Osteocyte (in vitro differentiated cells): ENCODE data around the gene COX11. TPM values are rescaled to one million over a fixed set of nuclear protein-coding genes. Genes with fewer than 3 reads are reported as not detected.

Source experiments
- DNase-seq: peaks from one replicate; pipeline ENCODE4 v3.0.0; 2021; ENCODE audit warnings: mixed read lengths; ENCODE audit not compliant: unreplicated experiment; ENCODE audit errors: extremely low spot score
- H3K27ac Mint-ChIP-seq: one replicate; pipeline ENCODE4 v1.8.0; 2021; ENCODE audit warnings: mild to moderate bottlenecking, mixed read lengths; ENCODE audit not compliant: unreplicated experiment
- H3K27me3 Mint-ChIP-seq: one replicate; pipeline ENCODE4 v1.8.0; 2021; ENCODE audit warnings: mixed read lengths; ENCODE audit not compliant: unreplicated experiment
- H3K36me3 Mint-ChIP-seq: one replicate; pipeline ENCODE4 v1.8.0; 2021; ENCODE audit warnings: mixed read lengths; ENCODE audit not compliant: unreplicated experiment
- H3K4me1 Mint-ChIP-seq: one replicate; pipeline ENCODE4 v1.8.0; 2021; ENCODE audit warnings: mixed read lengths; ENCODE audit not compliant: unreplicated experiment
- H3K4me3 Mint-ChIP-seq: one replicate; pipeline ENCODE4 v1.8.0; 2021; ENCODE audit warnings: mild to moderate bottlenecking, moderate library complexity, mixed read lengths; ENCODE audit not compliant: unreplicated experiment
- H3K9me3 Mint-ChIP-seq: one replicate; pipeline ENCODE4 v1.8.0; 2021; ENCODE audit warnings: mixed read lengths; ENCODE audit not compliant: unreplicated experiment
- CTCF ChIP-seq: fragments of 200-600 bp; sonication (generic); IDR thresholded peaks from 2 replicates; pipeline ENCODE4 v1.5.0; 2021; ENCODE audit warnings: antibody characterized with exemption, mild to moderate bottlenecking, moderate library complexity
- total RNA-seq: library from RNA; stranded (reverse); gene quantifications from 2 replicates; pipeline ENCODE4 v1.2.1, GENCODE V29; 2021

The COX11 gene
- total RNA-seq, 1 donor from 2014 or later: 57.8 TPM

DNA sequence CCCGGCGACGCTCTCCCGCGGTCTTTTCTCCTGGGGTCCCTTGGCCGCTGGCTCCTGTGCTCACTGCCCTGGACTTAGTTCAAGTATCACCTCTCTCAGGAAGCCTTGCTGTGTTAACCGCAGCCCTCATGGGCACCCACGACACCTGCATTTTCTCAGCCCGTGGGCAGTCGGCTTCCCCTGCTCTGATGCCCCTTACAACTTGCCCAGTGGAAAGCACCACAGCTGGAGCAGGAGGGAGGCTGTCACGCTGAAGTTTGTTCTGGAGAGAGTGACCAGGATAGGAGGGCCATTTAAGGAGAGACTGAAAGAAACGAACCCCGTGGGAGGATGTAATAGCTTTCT lies 506 bp upstream of the COX11 start:
- H3K9me3 Mint-ChIP-seq: no peaks in the 10 kb centered on the region
- H3K27me3 Mint-ChIP-seq: no peaks in the 10 kb centered on the region
- no peak overlapping the region for H3K27ac Mint-ChIP-seq
- H3K36me3 Mint-ChIP-seq: peaks cover 5% of the 10 kb centered on the region
- H3K4me3 Mint-ChIP-seq: no peak overlapping the region
- DNase-seq: no peak
- peaks cover 21% of the 10 kb centered on the region for H3K4me1 Mint-ChIP-seq
- TF ChIP-seq CTCF: no peak

GRCh38 chr17:54967621-54968261 lies 713 bp downstream of the COX11 start:
- H3K4me3 Mint-ChIP-seq: no peak overlapping the region
- TF ChIP-seq CTCF: no peak
- no peak overlapping the region for H3K27ac Mint-ChIP-seq
- H3K9me3 Mint-ChIP-seq: no peaks in the 10 kb centered on the region
- no peak for DNase-seq
- peaks cover 13% of the 10 kb centered on the region for H3K36me3 Mint-ChIP-seq
- H3K27me3 Mint-ChIP-seq: no peaks in the 10 kb centered on the region
- peaks cover 21% of the 10 kb centered on the region for H3K4me1 Mint-ChIP-seq

DNA sequence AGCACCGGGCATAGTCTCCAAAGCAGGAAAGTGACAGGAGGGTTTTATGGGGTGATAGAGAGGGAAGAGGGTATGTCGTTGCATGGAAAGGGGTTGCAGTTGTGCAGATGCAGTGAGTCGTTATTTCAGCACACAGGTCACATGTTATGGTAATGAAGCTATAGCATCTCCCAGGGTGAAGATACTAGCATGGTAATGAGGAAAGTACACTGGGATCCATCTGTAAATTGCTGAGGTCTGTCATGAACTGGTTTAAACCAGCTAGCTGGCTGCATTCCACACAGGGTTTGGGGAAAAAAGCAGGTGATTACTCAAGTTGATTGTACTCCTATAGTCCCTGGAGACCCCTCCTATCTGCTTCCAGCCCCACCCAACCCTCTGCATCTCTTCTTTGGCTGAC lies 11.7 kb downstream of the COX11 start:
- Mint-ChIP-seq H3K4me3 (no peak overlapping the region), H3K27me3 (no peaks in the 10 kb centered on the region), H3K4me1 (no peaks in the 10 kb centered on the region), H3K36me3 (peaks cover 41% of the 10 kb centered on the region), H3K27ac (no peak overlapping the region), H3K9me3 (no peaks in the 10 kb centered on the region)
- no peak for DNase-seq
- no peak for TF ChIP-seq CTCF

- Mint-ChIP-seq H3K4me1 (peaks cover 5% of the 10 kb centered on the region), H3K27ac (no peak overlapping the region), H3K36me3 (peaks cover 37% of the 10 kb centered on the region), H3K9me3 (no peaks in the 10 kb centered on the region), H3K4me3 (no peak overlapping the region), H3K27me3 (no peaks in the 10 kb centered on the region)
- TF ChIP-seq CTCF: no peak
- no peak for DNase-seq
These were observed 17.2 kb downstream of the COX11 start for GRCh38 chr17:54951286-54951685.

DNA sequence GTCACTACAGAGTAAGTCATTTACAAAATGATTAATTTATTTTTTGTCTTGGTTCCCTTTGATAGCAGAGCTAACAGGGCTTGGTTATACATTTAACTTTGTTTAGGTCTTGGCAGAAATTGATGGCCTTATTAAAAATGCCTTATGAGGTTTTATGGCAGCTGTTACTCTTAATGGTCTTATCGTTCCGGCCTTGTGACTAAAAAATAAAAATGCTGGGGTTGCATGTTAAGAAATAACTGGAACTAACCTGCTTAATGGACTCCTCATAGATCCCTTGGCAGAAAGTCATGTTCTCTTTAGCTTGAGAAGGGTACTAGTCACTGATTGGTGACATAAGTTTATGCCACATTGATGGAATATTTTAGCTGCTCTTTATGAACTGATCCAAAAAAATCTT lies 18.3 kb downstream of the COX11 start:
- Mint-ChIP-seq H3K36me3 (peaks cover 39% of the 10 kb centered on the region), H3K27ac (no peak overlapping the region), H3K27me3 (no peaks in the 10 kb centered on the region), H3K4me1 (peaks cover 11% of the 10 kb centered on the region), H3K9me3 (no peaks in the 10 kb centered on the region), H3K4me3 (no peak overlapping the region)
- no peak for DNase-seq
- TF ChIP-seq CTCF: no peak
